ENCODE results near the gene SHANK3. TPM values are rescaled to one million over a fixed set of nuclear protein-coding genes. Genes with fewer than 3 reads are reported as not detected.

Gene SHANK3
- 0.08 and 0.12 TPM in 2 replicates for total RNA-seq (2014; rRNA removed; shearing (Covaris generic))

DNA sequence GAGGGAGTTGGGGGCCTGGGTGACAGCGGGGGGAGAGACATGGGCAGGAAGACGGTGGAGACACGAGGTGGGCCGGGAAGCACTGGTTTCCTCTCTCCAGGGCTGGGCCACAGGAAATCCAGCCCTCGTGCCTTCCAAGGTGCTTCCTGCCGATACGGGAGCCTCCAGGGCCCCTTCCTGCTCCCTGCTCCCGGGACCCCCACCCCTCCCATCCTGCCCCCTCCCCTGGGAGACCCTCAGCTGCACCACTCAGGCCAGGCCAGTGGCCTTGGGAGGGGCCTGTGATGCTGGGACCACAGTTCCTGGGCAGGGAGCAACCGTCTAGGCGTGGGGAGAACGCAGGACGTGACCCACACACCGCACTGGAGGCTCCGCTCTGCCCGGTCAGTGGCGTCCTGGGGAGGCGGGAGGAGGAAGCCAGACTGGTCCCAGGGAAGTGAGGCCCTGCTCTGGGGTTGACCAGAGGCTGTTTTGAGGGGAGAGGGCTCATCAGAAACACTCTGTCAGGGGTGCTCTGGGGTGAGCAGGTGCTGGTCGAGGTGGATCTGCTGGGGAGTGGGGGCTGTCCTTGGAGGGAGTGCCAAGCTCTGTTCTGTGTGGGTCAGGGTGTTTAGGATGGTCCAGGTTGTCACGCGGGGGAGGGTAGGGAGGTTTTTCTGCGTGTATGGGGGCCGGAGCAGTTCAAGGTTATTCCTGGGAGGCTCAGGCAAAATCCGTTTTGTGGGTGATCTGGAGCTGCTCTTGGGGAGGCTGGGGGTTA lies at the start of gene SHANK3:
Gene SHANK3, plus strand, starts transcription at position 353 of the 760 bp plus-strand sequence.
- Histone ChIP-seq H3K27ac (no peak within 1 kb of the TSS), H3K36me3 (no peaks in the 10 kb centered on the region), H3K4me1 (no peaks in the 10 kb centered on the region), H3K27me3 (0 out of 2 replicates have a peak, but pooled peaks cover 8% of the 10 kb centered on the region), H3K4me3 (no peak within 1 kb of the TSS), H3K9me3 (replicated peaks) (no peaks in the 10 kb centered on the region)
- DNase-seq = no peak

DNA sequence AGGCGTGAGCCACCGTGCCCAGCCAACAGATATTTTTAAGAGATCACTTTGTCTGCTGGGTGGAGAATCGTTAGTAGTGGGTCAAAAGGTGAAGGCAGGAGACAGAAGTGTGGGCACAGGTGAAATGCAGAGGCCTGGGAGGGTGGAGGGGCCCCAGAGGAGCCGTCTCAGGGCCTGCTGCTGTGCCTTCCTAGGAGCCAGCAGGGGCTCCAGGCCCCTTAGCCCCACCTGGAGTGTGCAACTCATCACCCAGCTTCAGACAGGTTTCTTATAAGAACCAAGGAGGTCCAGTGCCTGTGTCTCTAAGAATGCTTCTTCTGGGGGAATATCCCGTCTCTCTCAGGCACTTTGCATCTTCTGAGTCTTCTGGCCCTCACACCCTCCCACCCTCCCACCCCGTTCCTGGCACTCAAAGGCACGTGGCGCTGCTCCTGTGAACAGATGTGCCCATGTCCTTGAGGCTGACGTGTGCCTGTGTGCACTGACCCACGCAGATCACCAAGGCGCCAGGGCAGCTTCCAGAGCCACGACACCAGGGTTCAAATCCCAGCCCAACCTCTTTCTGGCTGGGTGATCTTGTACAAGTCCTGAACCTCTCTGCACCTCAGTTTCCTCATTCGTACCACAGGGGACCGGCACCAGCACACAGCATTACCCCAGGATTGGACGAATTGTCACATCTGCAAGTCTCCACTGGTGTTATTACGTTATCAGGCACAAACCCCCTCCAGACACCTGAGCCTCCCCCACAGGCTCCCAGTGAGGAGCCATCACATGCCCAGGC lies 48.1 kb upstream of the SHANK3 start:
- no peak for DNase-seq
- H3K27ac ChIP-seq = no peak overlapping the region
- no peaks in the 10 kb centered on the region for H3K36me3 ChIP-seq
- H3K27me3 ChIP-seq = no peaks in the 10 kb centered on the region
- H3K4me1 ChIP-seq = peaks cover 4% of the 10 kb centered on the region; the same call in 1 of the 2 replicates
- H3K4me3 ChIP-seq = no peak overlapping the region
- no peaks in the 10 kb centered on the region for H3K9me3 ChIP-seq (replicated peaks)

DNA sequence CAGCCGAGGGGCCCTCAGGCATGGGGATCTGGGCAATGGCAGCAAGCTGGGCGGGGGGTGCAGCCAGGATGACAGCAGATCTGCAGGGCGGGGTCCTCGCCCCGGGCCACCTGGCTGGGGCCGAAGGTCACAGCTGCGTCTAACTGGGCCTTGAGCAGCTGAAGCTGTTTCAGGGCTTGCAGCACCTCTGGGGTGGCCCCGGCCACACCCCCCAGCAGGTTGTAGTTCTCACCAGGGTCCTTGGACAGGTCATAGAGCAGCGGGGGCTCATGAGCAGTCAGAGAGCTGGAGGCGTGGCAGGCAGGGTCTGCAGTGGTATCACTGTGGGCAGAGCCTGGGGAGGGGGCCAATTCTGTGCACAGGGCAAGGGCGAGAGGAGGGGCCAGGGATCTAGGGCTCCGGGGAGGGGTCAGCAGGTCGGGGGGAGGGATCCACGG lies 47.5 kb upstream of the SHANK3 start:
- Histone ChIP-seq H3K27ac (no peak overlapping the region), H3K4me1 (peaks cover 4% of the 10 kb centered on the region; the same call in 1 of the 2 replicates), H3K4me3 (no peak overlapping the region), H3K27me3 (no peaks in the 10 kb centered on the region), H3K9me3 (replicated peaks) (no peaks in the 10 kb centered on the region), H3K36me3 (no peaks in the 10 kb centered on the region)
- DNase-seq = no peak

DNA sequence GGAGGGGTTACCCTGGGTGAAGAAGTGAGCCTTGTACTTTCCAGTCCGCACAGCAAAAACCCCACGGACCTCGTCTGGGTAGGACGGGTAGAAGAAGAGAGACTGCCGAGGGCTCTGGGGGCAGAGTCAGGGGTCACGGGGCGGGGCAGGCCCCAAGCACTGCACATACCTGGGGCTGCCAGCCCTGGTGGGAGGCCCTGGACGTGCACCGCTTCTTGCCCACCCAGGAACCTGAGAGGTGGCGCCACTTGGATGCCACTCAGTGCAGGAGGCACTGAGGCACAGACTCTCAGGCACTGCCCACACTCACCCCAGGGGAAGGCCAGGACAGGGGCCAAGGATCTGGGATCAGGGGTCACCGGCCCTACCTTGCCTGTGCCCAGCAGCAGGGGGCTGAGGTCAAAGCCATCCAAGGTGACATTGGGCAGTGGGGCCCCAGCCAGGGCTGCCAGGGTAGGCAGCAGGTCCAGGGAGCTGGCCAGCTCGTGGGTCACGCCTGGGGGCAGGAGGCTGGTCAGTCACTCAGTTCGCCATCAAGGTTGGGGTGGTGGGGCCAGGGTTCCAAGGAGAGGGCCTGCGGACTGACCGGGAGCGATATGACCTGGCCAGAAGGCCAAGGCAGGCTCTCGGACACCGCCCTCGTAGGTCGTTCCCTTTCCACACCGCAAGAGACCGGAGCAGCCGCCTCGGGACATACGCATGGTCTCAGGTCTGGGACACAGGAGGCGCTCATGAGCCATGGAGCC lies 46.9 kb upstream of the SHANK3 start:
- Histone ChIP-seq H3K4me3 (no peak overlapping the region), H3K27me3 (no peaks in the 10 kb centered on the region), H3K27ac (no peak overlapping the region), H3K4me1 (peaks cover 4% of the 10 kb centered on the region; the same call in 1 of the 2 replicates), H3K36me3 (no peaks in the 10 kb centered on the region), H3K9me3 (replicated peaks) (no peaks in the 10 kb centered on the region)
- DNase-seq = peak in 1 of 2 experiments; percentile 2

DNA sequence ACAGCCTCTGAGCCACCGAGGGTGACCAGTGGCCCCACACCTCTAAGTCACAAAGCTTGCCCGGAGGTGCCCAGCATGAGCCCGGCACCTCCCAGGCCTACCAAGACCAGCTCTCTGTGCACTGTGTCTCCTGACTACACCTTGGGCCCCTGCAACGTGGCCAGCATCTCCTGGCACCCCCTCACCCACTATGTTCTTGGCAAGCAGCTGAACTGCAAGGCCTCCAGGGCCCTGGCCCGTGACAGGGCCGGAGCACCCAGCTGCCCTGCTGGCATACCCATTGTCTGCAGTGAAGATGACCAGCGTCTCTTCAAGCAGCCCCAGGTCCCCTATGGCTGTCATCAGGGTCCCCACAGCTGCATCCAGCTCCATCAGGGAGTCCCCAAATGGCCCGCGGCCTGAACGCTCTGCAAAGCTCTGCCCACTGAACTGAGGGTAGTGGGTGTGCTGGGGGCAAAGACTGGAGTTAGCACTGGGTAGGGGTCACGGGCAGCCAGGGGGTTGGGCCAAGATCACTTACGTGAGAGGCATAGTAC lies 46.2 kb upstream of the SHANK3 start:
- Histone ChIP-seq H3K36me3 (no peaks in the 10 kb centered on the region), H3K27me3 (no peaks in the 10 kb centered on the region), H3K27ac (no peak overlapping the region), H3K4me3 (no peak overlapping the region), H3K9me3 (replicated peaks) (no peaks in the 10 kb centered on the region), H3K4me1 (peaks cover 2% of the 10 kb centered on the region; the same call in 1 of the 2 replicates)
- peak in 1 of 2 experiments; percentile 7 for DNase-seq

GRCh38 chr22:50626850-50627641 lies 45.6 kb upstream of the SHANK3 start:
- no peaks in the 10 kb centered on the region for H3K36me3 ChIP-seq
- DNase-seq = no peak
- H3K27ac ChIP-seq = no peak overlapping the region
- no peaks in the 10 kb centered on the region for H3K27me3 ChIP-seq
- no peaks in the 10 kb centered on the region; the same call in 1 of the 2 replicates for H3K4me1 ChIP-seq
- H3K9me3 ChIP-seq (replicated peaks) = no peaks in the 10 kb centered on the region
- no peak overlapping the region for H3K4me3 ChIP-seq

- no peaks in the 10 kb centered on the region for H3K36me3 ChIP-seq
Observed at GRCh38 chr22:50627642-50628542, 44.7 kb upstream of the SHANK3 start, which contains the start of gene ARSA. TSS of gene ARSA (minus strand) at chr22:50628152. CDS start at chr22:50627779, 373 bp downstream.

DNA sequence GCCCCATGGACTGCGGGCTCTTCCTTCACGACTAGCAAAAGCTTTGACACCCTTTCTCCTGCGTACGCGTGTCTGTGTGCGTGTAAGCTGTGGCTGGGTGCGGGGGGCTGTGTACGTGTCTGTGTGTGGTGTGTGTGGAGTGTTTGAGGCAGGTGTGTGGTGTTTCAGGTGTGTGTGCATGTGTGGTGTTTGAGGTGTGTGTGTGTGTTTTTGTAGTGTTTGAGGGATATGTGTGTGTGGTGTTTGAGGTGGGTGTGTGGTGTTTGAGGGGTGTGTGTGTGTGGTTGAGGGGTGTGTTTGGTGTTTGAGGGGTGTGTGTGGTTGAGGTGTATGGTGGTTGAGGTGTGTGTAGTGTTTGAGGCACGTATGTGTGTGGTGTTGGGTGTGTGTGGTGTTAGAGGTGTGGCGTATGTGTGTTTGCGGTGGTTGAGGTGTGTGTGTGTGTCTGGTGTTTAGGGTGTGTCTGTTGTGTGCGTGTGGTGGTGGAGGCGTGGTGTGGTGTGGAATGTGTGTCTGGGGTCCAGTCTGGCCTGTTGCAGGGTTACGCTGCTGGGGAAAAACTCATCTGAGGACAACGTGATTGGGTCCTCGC lies 44.0 kb upstream of the SHANK3 start:
- Histone ChIP-seq H3K27ac (no peak overlapping the region), H3K4me3 (peak overlapping the region; percentile 58), H3K27me3 (no peaks in the 10 kb centered on the region), H3K4me1 (0 out of 2 replicates have a peak, but pooled peaks cover 5% of the 10 kb centered on the region), H3K36me3 (no peaks in the 10 kb centered on the region), H3K9me3 (replicated peaks) (no peaks in the 10 kb centered on the region)
- DNase-seq = no peak

More at GRCh38 chr22:50627642-50628542, 44.7 kb upstream of the SHANK3 start, which contains the start of gene ARSA:
- Histone ChIP-seq H3K27ac (no peak within 1 kb of the TSS), H3K4me1 (0 out of 2 replicates have a peak, but pooled peaks cover under 1% of the 10 kb centered on the region), H3K27me3 (no peaks in the 10 kb centered on the region), H3K4me3 (peak within 1 kb of the TSS; percentile 58), H3K9me3 (replicated peaks) (no peaks in the 10 kb centered on the region)
- peak; percentile 57 to 59 for DNase-seq

- no peaks in the 10 kb centered on the region for H3K36me3 ChIP-seq
- 0 out of 2 replicates have a peak, but pooled peaks cover 5% of the 10 kb centered on the region for H3K4me1 ChIP-seq
- H3K27ac ChIP-seq = no peak overlapping the region
- no peaks in the 10 kb centered on the region for H3K9me3 ChIP-seq (replicated peaks)
- no peak overlapping the region for H3K4me3 ChIP-seq
- H3K27me3 ChIP-seq = no peaks in the 10 kb centered on the region
- no peak for DNase-seq
Observed at GRCh38 chr22:50630376-50630775, 42.2 kb upstream of the SHANK3 start.

DNA sequence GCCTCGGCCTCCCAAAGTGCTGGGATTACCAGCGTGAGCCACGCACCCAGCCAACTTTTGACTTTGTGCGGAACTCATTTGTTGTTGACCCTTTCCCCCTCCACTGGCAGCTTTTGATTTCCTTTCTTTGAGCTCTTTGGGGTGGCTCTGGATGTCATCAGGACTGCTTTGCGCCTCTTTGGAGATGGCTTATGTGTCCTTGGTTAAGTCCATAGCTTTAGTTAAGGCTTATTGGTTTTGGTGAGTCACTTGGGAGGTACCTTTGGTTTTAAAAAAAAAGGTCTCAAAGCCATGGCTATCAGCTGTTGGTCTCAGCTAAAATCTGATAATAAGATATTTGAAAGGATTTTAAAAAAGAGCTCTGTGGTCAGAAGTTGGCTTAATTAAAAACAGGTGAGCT lies 39.5 kb upstream of the SHANK3 start:
- no peaks in the 10 kb centered on the region for H3K36me3 ChIP-seq
- H3K9me3 ChIP-seq (replicated peaks) = 0 out of 2 replicates have a peak, but pooled peaks cover 4% of the 10 kb centered on the region
- 0 out of 2 replicates have a peak, but pooled peaks cover 5% of the 10 kb centered on the region for H3K4me1 ChIP-seq
- DNase-seq = peak in 1 of 2 experiments; percentile 61
- no peaks in the 10 kb centered on the region for H3K27me3 ChIP-seq
- no peak overlapping the region for H3K4me3 ChIP-seq
- no peak overlapping the region for H3K27ac ChIP-seq

GRCh38 chr22:50633771-50634170 lies 38.9 kb upstream of the SHANK3 start:
- Histone ChIP-seq H3K27ac (no peak overlapping the region), H3K36me3 (no peaks in the 10 kb centered on the region), H3K9me3 (replicated peaks) (0 out of 2 replicates have a peak, but pooled peaks cover 4% of the 10 kb centered on the region), H3K4me1 (0 out of 2 replicates have a peak, but pooled peaks cover 5% of the 10 kb centered on the region), H3K4me3 (no peak overlapping the region), H3K27me3 (no peaks in the 10 kb centered on the region)
- DNase-seq = no peak

DNA sequence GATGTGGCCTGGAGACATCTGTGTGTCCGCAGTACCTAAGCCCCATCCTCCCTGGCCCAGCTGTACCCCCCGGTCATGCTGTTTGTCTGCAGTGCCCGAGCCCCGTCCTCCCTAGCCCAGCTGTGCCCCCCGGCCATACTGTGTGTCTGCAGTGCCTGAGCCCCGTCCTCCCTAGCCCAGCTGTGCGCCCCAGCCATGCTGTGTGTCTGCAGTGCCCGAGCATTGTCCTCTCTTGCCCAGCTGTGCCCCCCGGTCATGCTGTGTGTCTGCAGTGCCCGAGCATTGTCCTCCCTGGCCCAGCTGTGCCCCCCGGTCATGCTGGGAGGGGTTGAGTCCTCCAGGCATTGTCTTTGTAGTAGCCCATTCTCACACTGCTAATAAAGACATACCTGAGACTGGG lies 37.0 kb upstream of the SHANK3 start:
- Histone ChIP-seq H3K36me3 (no peaks in the 10 kb centered on the region), H3K27me3 (no peaks in the 10 kb centered on the region), H3K27ac (no peak overlapping the region), H3K4me1 (0 out of 2 replicates have a peak, but pooled peaks cover 5% of the 10 kb centered on the region), H3K9me3 (replicated peaks) (0 out of 2 replicates have a peak, but pooled peaks cover 4% of the 10 kb centered on the region), H3K4me3 (no peak overlapping the region)
- no peak for DNase-seq

Measured in SJCRH30 (cell line).